DMS79 (cell line): ENCODE measurements around the gene NIP7.
"Not testable (repeated sequence)": the region's sequence is repeated elsewhere in the genome, so short reads cannot be mapped to it uniquely, and the experiment has no call there.

Experiments
- DNase-seq: peaks from one replicate; lab custom pipeline; 2025; lab: John Stamatoyannopoulos, UW

NIP7 gene

GRCh38 chr16:69339289-69340094 is at the start of gene NIP7, which contains the start of gene COG8:
NIP7 (plus strand) TSS chr16:69339772; CDS start chr16:69339830, 58 bp downstream.
COG8 (minus strand) TSS chr16:69339564; CDS start chr16:69339552, 12 bp downstream.
- DNase-seq, result peak; percentile 87

- not testable (repeated sequence) for DNase-seq
These were observed 47.9 kb upstream of the NIP7 start for GRCh38 chr16:69291657-69292056.

DNA sequence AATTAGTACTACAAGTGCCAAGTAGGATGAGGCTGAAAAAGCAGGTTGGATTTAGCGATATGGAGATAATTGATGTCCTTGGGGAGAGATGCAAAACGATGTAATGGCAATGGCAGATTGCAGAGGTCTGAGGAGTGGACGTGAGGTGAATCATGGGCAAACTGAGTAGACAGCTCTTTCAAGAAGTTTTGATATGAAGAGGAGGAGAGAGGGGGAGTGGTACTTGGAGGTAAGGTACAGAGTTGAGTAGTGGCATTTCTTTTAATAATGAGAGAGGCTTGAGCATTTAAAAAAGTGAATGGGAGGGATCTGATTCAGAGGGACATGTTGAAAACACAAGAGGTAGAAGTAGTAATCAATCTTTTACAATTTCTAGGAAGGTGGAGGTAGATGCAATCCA is 46.2 kb upstream of the NIP7 start:
- DNase-seq, result no peak

DNA sequence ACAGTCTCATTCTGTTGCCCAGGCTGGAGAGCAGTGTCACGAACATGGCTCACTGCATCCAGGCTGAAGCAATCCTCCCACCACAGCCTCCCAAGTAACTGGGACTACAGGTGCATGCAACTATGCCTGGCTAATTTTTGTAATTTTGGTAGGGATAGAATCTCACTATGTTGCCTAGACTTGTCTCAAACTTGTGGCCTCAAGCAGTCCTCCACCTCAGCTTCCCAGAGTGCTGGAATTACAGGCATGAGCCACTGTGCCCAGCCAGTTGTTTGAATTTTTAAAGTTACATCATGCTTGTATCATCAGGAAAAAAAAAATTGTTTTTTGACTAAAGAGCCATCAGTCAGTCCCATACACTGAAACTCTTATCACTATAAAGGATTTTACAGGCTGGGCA is 45.5 kb upstream of the NIP7 start:
- DNase-seq, result no peak

GRCh38 chr16:69296771-69297170 is 42.8 kb upstream of the NIP7 start:
- not testable (repeated sequence) for DNase-seq

DNA sequence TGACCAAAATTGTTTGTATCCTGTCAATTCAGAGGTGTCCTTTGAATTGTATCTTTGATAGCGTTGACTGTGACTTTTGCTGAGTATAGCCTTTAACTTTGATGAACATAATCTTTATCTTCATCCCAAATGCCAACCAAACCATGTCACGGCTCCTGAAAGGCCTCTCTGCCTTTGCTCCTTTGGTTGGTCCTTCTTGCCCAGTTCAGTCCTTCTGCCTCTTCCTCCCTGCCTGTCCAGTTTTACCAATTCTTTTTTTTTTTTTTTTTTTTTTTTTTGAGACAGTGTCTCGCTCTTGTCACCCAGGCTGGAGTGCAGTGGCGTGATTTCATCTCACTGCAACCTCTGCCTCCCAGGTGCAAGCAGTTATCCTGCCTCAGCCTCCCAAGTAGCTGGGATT is 41.3 kb upstream of the NIP7 start:
- no peak for DNase-seq

- no peak for DNase-seq
These were observed 38.4 kb upstream of the NIP7 start for GRCh38 chr16:69301187-69301586.

DNA sequence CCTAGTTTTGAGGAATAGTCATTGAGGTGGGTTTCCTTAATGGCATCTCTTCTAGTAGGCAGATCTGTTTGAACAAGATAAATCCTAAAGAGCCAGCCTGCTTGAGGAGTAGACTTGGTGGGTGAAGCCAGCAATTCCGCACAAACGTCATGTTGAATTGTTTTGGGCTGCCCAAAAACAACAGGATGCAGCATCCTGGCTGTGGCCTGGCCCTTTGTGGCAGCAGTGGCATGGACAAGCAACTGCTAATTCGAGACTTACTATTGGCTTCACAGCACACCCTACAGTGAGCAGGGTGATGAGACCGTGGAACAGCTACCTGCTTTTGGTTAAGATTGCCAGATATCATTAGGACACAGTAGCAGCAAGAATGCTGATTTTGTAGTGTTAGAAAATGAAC is 37.7 kb upstream of the NIP7 start:
- no peak for DNase-seq

- no peak for DNase-seq
These were observed 37.3 kb upstream of the NIP7 start for GRCh38 chr16:69302301-69302700.

DNA sequence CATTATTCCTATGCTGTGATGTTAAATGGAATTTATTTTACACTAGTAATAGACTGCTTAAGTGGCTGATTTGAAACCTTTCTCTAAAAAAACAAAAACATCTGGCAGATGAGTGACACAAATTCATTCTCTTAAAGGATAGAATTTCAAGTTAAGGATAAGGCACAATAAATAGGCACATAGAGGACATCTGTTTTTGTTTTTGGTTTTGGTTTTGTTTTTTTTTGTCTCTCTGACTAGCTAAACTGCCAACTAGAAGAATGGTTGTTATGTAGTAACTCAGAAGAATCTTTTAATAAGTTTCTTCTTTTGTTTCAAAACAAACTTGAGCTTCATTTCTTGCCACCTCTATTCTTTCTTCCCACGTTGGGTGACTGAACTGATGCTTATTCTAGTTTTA is 33.5 kb upstream of the NIP7 start:
- no peak for DNase-seq

DNA sequence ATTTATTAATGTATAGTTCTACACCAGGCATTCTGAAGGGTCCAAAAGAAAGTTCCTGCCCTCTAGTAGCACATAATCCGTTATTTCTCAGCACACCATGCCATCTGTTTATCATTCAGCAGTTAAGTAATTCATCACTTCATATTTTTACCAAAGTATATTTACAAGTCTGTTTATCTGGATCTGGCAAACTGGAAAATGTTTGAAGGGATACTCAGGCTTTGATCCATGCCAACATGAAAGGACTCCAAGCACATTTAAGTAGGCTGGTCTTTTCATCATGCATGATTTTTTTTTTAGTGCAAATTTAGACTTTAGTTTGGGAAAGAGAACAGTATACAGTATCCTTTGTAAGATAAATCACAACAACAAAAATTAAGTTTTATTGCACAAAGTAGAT is 32.5 kb upstream of the NIP7 start:
- no peak for DNase-seq

DNA sequence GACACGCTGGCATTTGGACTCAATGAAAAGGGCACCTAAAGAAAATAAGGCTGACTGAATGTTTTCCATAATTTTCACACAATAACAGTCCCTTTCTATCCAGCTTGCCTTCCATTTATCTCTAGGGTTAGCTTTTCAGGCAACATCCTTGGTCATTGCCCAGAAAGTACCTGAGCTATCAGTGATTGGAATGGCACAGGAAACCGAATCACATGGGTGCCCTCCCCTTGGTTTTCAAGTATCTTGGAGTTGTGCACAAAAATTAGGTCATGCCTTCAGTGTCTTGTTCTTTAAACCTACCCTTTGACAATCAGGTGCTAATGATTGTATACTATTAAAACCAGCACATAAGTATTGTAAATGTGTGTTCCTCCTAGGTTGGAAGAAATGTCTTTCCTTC is 31.7 kb upstream of the NIP7 start:
- DNase-seq, result no peak

DNA sequence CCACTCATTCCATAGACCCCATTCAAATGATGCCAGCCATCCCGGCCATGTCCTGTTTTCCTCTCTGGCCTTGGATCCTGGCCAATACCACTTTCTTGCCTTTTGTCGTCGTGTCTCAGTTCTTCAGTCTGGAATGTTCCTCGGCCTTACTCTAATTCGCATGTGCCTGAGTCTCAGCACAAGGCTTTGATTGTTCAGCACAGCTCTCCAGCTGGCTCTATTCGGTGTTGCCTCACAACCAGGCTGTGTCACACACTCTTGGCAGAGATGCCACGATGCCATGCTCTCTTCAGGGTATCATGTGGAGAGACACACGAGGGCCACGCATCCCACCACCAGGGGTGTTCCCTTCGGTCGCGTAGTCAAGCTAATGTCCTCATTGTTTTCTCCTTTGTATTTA is 30.3 kb upstream of the NIP7 start:
- no peak for DNase-seq

DNA sequence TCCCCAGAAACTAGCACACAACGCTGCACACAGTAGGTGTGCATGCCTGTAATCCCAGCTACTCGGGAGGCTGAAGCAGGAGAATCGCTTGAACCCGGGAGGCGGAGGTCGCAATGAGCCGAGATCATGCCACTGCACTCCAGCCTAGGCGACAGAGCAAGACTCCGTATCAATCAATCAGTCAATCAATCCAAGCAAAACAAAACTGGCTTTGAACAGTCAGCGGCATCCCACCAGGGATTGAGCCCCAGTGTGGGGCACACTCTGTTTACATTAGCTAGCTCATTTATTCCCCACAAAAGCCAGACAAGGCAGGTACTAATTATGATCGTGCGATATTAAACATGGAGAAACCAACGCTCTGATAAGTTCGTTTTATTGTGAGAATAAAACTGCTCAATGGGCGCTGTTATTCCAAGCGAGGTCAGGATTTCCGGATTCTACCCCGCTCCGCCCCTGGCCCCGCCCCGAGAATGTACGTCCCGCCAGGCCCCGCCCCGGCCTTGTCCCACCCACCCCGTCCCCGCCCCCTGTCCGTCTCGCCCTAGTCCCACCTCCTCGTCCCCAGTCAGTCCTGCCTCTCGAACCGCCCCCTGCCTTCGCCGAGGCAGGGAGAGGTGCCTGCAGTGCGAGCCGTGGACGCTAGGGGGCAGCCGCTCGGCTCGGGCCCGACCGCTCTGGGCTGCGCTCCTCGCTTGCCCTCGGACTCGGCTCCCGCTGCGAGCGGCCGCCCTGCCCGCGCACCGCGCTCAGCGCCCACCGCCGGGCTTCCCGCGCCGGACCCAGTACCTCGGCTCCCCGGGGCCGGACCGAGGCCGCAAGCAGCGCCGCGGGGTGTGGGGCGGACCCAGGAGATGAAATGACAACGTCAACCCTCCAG is 28.7 kb upstream of the NIP7 start, which contains the start of gene VPS4A:
TSS of gene VPS4A (plus strand) at position 698 of the 880 bp plus-strand sequence. CDS start at position 860, 162 bp downstream.
- peak; percentile 58 for DNase-seq

DNA sequence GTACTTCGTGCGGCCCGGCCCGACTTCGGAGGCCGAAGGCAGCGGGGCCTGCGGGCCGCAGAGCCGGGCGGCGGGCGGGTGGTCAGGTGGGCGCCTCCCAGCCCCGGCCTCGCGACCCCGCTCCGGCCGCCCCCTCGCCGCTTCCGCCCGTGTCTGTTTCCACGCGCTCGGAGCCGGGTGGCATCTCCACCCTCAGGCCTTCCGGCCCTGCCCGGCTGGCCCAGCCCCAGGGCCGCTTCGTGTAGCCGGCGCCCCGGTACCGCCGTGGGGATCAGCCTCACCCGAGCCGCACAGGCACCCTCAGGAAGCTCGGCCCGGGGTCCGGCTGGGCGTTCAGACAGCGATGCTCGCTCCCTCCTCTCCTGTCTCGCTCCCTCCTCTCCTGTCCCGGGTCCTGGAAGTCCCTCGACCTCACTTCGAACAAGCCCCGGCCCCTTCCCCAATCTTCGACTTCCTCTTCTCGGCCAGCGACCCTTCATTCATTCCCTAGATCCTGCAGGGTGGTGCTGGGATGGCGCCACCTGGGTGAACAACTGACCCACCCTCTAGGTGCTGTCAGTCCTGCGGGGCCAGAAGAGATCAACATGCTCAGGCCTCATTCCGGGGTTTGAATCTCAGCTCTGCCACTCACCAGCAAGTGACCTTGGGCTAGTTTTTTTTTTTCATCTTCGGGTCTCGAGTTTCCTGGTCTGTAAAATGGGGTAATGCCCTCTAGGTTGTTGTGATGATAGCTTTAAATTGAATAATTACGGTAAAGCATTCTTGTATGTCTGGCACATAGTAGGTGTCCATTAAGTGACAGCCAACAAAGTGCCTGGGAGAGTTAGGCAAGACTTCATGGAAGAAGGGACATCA is 27.8 kb upstream of the NIP7 start:
- no peak for DNase-seq

DNA sequence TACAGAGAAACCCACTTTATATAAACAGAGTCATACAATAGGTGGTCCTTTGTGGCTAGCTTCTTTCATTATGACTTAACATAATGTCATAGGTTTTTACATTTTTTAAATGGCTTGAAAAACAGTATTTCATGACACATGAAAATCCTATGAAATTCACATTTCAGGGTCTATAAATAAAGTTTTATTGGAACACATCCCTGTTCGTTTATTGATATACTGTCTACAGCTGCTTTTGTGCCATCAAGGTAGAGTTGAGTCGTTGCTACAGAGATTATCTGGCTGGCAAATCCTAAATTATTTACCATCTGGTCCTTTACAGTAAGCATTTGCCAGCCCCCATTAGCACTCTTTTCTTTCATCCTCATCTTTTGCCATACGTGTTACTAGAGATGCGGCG is 26.1 kb upstream of the NIP7 start:
- no peak for DNase-seq

DNA sequence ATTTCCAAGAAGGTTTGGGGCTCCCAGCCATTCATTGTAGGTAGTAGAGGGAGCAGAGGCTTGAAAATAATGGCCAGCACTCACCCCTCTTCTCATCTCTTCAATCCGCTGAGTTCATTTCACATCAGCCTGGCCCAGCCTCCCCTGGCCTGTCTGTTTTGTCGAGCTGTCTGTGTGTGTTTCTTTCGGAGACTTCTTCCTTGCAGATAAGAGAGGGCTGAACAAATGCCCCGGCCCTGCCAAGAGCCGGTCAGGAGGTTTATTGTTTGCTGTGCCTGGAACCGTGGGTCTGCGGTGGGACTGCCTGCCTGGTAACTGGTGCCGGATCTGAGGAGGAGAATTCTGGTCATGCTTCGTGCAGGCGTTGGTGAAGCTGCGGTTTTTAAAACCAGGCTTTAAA is 25.0 kb upstream of the NIP7 start:
- DNase-seq, result no peak

GRCh38 chr16:69315486-69316311 is 23.9 kb upstream of the NIP7 start:
- DNase-seq, result no peak

DNA sequence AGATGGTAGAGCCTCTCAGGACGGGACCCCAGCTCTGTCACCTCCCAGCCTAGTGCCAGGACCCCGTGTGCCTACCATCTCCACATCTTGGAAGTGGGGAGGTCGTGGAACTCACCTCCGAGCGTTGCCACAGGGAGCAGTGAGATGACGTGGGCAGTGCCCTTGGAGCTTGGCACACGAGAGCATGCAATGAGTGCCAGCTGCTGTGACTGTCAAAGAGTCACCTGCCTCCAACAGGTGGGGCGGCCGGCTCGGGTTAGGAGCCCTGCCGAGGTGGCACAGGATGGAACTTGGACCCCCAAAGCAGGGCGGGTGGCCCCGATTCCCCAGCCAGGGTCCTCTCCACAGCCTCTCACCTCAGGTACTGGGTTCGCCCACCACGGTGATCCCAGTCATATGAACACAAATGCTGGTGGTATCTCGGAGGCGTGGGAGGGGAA is 23.0 kb upstream of the NIP7 start:
- no peak for DNase-seq

DNA sequence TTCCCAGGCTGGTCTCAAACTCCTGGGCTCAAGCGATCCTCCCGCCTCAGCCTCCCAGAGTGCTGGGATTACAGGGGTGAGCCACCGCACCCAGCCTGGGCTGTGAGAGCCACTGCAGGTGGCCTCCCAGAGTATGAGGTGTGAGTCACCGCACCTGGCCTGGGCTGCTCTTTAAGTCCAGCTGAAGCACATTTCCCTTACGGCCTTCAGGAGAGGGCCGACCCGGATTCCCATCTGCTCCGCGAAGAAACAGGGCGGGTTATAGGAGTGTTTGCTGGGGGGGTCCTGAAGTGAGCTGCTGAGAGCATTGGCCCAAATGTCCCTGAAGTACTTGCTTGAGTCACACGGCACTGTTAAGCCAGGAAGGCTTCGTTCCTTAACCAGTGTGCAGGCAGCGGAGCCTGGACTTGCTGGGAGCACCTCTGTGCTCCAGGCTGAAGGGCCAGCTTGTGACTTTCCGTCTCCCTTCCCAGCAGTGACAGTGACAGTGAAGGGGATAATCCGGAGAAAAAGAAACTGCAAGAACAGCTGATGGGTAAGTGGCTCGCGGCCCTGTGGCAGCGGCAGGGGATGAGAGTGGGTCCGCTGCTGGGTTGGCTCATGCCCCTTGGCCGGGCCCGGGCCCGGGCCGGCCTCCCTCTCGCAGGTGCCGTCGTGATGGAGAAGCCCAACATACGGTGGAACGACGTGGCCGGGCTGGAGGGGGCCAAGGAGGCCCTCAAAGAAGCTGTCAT is 21.2 kb upstream of the NIP7 start:
- DNase-seq, result no peak
